CD4-positive, alpha-beta T cell treated with Interleukin-6 for 4 hours (primary cell): ENCODE data around the gene RAG1.

Source experiments
- DNase-seq: peaks from one replicate; pipeline ENCODE4 v3.0.0-alpha.2; 2020; ENCODE audit warnings: mixed read lengths

RAG1 gene

GRCh38 chr11:36591433-36591832 is 23.6 kb downstream of the RAG1 start:
- DNase-seq, result no peak

GRCh38 chr11:36594316-36594989 is 26.6 kb downstream of the RAG1 start, which contains the start of gene IFTAP:
TSS of gene IFTAP (plus strand) at chr11:36594502. CDS start at chr11:36610104, 15,602 bp downstream.
- peak; percentile 18 for DNase-seq

- no peak for DNase-seq
These were observed 29.1 kb downstream of the RAG1 start for GRCh38 chr11:36596880-36597279.

GRCh38 chr11:36598051-36598450 is 30.2 kb downstream of the RAG1 start, which contains the start of gene RAG2:
TSS of gene RAG2 (minus strand) at chr11:36598236. CDS start at chr11:36594168, 4,068 bp downstream.
- DNase-seq, result no peak

GRCh38 chr11:36600180-36600579 is 32.4 kb downstream of the RAG1 start:
- DNase-seq, result no peak

DNA sequence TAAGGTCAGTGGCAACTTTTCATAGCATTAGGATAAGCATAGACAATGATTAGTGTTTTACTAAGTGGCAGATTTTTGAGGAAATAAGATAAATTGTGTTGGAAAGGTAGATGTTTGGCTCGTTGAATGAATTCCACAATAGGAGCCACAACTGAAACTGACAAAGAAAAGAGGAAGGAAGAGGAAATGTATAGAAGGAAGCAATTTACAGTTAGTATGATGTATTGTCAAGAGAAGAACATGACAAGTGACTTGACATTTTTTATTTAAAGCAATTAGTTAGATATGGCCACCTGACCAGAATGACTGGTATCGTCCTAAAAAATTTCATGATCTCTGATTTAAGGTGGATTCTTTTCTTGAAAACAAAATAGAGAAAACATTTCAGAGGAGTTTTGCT is 33.3 kb downstream of the RAG1 start:
- DNase-seq, result no peak

DNA sequence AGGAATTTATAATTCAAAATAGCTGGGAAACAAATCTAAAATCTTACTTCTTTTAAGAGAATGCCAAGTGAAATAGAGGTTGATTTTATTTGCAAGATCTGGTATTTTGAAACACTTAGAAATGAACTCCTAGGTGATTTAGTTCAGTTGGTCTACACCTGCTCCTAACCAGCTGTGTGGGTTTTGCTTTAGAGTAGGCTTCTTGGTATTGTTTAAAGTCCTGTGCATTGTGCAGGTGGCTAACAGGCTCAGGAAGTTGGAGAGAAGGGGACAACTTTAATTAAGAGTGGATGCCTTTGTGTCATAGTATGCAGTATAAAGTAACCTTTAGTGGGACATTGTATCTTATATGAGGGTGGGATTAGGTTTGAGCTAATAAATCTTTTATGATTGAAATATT is 34.3 kb downstream of the RAG1 start:
- DNase-seq, result no peak

- DNase-seq, result no peak
These were observed 37.7 kb downstream of the RAG1 start for GRCh38 chr11:36605221-36606216.

GRCh38 chr11:36608491-36609199 is 40.8 kb downstream of the RAG1 start:
- no peak for DNase-seq

DNA sequence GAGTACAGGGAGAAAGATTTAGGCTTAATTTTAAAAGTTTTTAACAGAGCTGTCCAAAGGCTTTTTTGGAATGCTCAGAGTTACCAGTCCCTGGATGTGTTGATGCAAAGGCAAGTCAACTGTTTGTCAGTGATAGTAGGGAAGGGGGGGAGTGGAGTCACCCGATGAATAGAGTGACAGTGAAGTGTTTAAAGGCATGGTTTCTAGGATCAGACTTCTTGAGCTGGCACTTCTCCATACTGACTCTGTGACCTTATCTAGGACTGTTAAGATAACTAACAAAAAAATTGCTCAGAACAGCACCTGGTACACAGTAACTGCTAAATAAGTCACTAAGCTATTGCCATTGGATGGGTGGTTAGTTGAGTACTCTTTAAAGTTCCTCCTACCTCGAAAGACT is 41.6 kb downstream of the RAG1 start:
- no peak for DNase-seq

DNA sequence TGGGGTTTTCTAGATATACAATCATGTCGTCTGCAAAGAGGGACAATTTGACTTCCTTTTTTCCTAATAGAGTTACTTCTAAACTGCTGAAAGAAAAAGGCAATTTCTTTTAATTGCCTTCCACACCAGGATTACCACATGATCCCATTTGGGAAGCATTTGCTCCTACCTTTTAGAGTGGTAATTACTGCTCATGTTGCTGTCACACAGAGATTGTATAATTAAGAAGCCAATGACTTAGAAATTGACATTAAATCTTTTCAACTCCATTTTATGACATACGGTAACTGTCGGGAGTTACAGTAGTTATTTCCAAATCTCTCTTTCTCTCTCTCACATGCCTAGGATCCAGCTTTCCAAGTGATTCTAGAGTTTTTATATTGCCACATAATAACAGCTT is 48.0 kb downstream of the RAG1 start:
- DNase-seq, result no peak

- DNase-seq, result no peak
These were observed 49.9 kb downstream of the RAG1 start for GRCh38 chr11:36617543-36618362.

DNA sequence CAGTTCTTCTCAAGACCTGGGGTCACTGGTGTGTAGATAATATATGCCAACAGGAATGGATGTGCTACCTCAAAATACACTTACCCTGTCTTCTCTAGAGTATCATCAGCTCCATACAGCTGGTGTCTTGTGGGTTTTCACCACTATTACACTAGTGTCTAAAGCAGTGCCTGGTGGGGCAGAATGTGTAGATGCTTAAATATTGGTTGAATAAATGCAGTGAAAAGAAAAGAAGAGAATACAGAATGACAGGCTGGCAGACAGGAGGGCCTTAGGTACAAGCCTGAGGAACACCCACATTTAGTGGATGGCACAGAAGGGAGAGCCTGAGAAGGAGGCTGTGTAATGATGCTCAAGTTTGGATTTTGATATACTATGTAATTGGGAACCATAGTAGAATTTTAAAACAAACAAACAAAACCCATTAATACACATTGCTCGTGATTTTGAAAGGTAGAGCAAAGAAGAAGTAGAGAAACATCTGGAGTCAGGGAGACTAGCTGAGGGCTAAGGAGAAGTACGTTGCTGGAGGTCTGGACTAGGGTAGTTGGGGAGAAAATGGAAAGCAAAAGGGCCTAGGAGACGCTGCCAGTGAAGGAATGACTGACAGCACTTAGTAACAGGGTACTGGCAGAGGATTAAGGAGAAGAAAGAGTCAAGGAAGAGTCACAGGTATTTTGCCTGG is 50.7 kb downstream of the RAG1 start:
- no peak for DNase-seq

GRCh38 chr11:36619502-36619901 is 51.7 kb downstream of the RAG1 start:
- DNase-seq, result no peak

- no peak for DNase-seq
These were observed 52.4 kb downstream of the RAG1 start for GRCh38 chr11:36620246-36620645.

DNA sequence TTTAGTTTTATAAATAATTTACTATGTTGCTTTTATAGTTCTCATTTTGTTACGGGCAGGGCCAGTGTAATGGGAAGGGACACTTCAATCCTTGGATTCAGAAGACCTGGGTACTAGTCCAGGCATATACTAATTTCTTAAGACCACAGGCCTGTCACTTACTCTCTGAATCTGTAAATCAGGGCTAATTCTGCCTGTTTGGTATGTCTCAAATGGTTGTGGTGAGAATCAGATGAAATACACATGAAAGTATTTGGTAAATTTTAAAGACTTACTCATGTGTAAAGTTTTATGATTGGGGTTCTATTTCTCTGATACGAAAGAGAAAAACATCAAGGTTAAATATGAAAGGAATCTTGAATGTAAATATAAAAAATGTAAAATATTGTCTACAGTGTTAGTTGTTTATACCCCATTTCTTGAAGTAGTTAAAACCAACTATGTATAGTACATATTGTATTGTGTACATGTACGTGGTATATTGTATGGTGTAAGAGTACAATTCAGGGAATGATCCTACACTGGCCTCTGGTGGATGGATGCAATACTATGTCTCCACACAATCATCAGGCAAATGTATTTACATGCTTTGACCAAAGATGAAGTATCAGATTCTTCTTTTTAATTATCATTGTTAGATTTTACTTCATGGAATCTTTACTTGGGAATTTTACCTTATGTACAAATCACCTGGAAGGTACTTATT is 54.8 kb downstream of the RAG1 start:
- DNase-seq, result no peak

DNA sequence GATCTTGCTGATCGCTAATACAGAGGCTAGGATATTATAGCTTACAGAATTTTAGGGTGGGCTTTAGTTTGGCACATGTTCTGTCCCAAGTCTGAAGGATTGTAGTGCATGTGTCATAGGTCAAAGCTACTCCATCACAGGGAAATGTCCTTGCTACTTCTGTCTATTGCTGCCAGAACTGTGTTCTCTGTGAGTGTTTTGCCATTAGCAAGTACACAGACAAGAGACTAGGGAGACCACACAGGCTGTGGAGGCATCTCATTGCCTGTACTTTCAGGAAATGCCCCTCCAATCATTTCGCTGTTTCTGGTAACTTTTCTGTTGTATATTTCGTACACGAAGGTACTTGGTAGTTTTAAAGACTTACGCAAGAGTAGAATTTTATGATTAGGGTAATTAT is 55.7 kb downstream of the RAG1 start:
- DNase-seq, result no peak

- no peak for DNase-seq
These were observed 59.2 kb downstream of the RAG1 start for GRCh38 chr11:36627006-36627405.

DNA sequence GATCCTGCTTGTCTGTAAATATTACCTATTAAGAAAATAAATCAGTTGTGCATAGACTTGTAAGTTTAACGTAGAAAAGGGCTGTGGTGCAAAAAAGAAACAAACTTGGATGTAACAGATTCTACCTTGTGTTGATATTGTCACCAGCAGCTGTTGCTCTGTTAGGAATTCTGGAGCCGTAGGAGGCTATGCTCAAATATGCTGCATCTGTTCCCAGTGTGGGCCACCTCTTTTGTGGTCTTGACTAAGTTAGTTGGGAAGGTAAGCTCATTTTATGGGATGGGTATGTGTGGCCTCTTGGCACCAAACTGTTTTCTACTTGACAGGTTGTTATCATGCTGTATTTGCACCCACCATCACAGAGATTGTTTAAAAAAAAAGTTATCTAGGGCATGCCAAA is 59.7 kb downstream of the RAG1 start:
- no peak for DNase-seq

DNA sequence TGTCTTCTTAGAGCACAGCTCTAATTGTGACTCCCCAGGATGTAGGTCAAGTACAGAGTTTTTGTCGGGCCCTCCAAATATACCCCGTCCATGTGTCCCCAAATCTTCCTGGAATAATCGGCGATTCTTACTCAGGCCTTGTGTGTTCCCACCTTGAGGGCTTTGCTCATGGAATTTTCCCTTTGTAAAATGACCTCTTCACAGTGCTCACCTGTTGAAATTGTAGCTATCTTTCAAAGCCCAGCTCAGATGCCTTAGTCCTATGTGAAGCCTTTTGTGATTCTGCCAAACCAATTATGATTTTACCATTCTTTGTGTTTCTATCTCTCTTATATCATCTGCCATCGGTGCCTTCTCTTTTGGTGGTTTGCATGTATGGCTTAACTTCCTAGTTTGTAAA is 60.3 kb downstream of the RAG1 start:
- no peak for DNase-seq

DNA sequence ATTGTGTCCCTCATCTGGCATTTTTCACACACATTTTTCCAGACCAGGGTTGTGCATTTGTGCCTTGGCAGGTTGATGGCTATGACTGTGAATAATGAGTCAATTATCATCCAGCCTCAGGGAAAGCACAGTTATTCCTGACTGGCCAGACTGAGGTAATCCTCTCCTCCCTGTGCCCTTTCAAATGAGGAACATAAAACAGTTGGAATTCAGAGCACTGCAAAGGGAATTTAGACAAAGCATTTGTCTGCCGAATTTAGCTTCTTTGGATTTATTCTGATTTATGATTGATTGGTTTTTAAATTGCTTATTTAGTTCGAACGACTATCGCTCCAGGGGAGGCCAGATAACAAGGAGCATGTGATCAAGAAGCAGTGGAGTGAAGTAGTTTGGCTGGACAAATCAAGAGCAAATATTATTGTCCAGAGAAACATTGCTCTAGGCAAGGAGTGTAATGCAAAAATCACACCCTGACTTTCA is 61.0 kb downstream of the RAG1 start:
- no peak for DNase-seq
